Activated T-cell treated with anti-CD3 and anti-CD28 coated beads, Interleukin-2, amount 50 U/mL, for 4 hours (primary cell): ENCODE results near the gene ADCY2. TPM values are rescaled to one million over a fixed set of nuclear protein-coding genes. Genes with fewer than 3 reads are reported as not detected.

Source experiments
- ATAC-seq, 2 donors: fragments of 200-7000 bp; cut with Tn5 transposase; one replicate each; pipeline ENCODE4 v1.10.0; 2021
- DNase-seq: peaks from one replicate; pipeline ENCODE4 v3.0.0-alpha.2; 2020
- H3K27me3 Mint-ChIP-seq: one replicate; pipeline ENCODE4 v1.8.0; 2021; ENCODE audit warnings: low read depth, mixed read lengths
- H3K36me3 Mint-ChIP-seq: one replicate; pipeline ENCODE4 v1.8.0; 2022; ENCODE audit warnings: mixed read lengths; ENCODE audit not compliant: insufficient read depth
- H3K4me1 Mint-ChIP-seq: one replicate; pipeline ENCODE4 v1.8.0; 2021; ENCODE audit warnings: low read depth, mixed read lengths
- H3K4me3 Mint-ChIP-seq: one replicate; pipeline ENCODE4 v1.8.0; 2021; ENCODE audit warnings: mild to moderate bottlenecking, moderate library complexity, mixed read lengths
- H3K9me3 Mint-ChIP-seq: one replicate; pipeline ENCODE4 v1.8.0; 2021; ENCODE audit warnings: mixed read lengths
- total RNA-seq, 3 donors: library from RNA; stranded (reverse); gene quantifications; one replicate each; pipeline ENCODE4 v1.2.1, GENCODE V29; 2021

The ADCY2 gene
- under 1 TPM; 0.08 to 0.26 (median 0.11) TPM for total RNA-seq

- H3K36me3 Mint-ChIP-seq, result no peaks in the 10 kb centered on the region
- ATAC-seq (peak; percentile 43 to 57), DNase-seq (no peak)
- H3K4me1 Mint-ChIP-seq, result peaks cover 6% of the 10 kb centered on the region
- peaks cover 44% of the 10 kb centered on the region for H3K27me3 Mint-ChIP-seq
- no peaks in the 10 kb centered on the region for H3K9me3 Mint-ChIP-seq
- no peak within 1 kb of the TSS for H3K4me3 Mint-ChIP-seq
Observed at GRCh38 chr5:7395947-7396712, at the start of gene ADCY2. TSS of gene ADCY2 (plus strand) at chr5:7396138. CDS start at chr5:7396297, 159 bp downstream.

GRCh38 chr5:7347377-7347776, 48.6 kb upstream of the ADCY2 start:
- ATAC-seq (no peak), DNase-seq (no peak)
- no peaks in the 10 kb centered on the region for H3K4me1 Mint-ChIP-seq
- peaks cover 7% of the 10 kb centered on the region for H3K9me3 Mint-ChIP-seq
- no peaks in the 10 kb centered on the region for H3K36me3 Mint-ChIP-seq
- H3K27me3 Mint-ChIP-seq, result no peaks in the 10 kb centered on the region
- no peak overlapping the region for H3K4me3 Mint-ChIP-seq

GRCh38 chr5:7348168-7348854, 47.6 kb upstream of the ADCY2 start:
- H3K4me3 Mint-ChIP-seq, result no peak overlapping the region
- peaks cover 6% of the 10 kb centered on the region for H3K9me3 Mint-ChIP-seq
- DNase-seq, result no peak
- ATAC-seq, result no peak
- no peaks in the 10 kb centered on the region for H3K4me1 Mint-ChIP-seq
- H3K36me3 Mint-ChIP-seq, result no peaks in the 10 kb centered on the region
- no peaks in the 10 kb centered on the region for H3K27me3 Mint-ChIP-seq

- no peak overlapping the region for H3K4me3 Mint-ChIP-seq
- no peaks in the 10 kb centered on the region for H3K27me3 Mint-ChIP-seq
- DNase-seq (no peak), ATAC-seq (no peak)
- H3K4me1 Mint-ChIP-seq, result no peaks in the 10 kb centered on the region
- H3K36me3 Mint-ChIP-seq, result no peaks in the 10 kb centered on the region
- no peaks in the 10 kb centered on the region for H3K9me3 Mint-ChIP-seq
Observed at GRCh38 chr5:7361593-7361992, 34.3 kb upstream of the ADCY2 start.

- Mint-ChIP-seq H3K4me1 (no peaks in the 10 kb centered on the region), H3K27me3 (no peaks in the 10 kb centered on the region), H3K4me3 (no peak overlapping the region), H3K36me3 (no peaks in the 10 kb centered on the region), H3K9me3 (no peaks in the 10 kb centered on the region)
- ATAC-seq (no peak), DNase-seq (no peak)
Observed at GRCh38 chr5:7363067-7363677, 32.8 kb upstream of the ADCY2 start.

GRCh38 chr5:7364226-7364875, 31.6 kb upstream of the ADCY2 start:
- no peaks in the 10 kb centered on the region for H3K36me3 Mint-ChIP-seq
- ATAC-seq, result no peak

GRCh38 chr5:7367780-7368179, 28.2 kb upstream of the ADCY2 start:
- DNase-seq (no peak), ATAC-seq (no peak)
- H3K36me3 Mint-ChIP-seq, result no peaks in the 10 kb centered on the region
- H3K4me3 Mint-ChIP-seq, result no peak overlapping the region
- H3K9me3 Mint-ChIP-seq, result peaks cover 5% of the 10 kb centered on the region
- no peaks in the 10 kb centered on the region for H3K27me3 Mint-ChIP-seq
- H3K4me1 Mint-ChIP-seq, result no peaks in the 10 kb centered on the region

More at GRCh38 chr5:7364226-7364875, 31.6 kb upstream of the ADCY2 start:
- no peaks in the 10 kb centered on the region for H3K4me1 Mint-ChIP-seq
- no peaks in the 10 kb centered on the region for H3K27me3 Mint-ChIP-seq
- H3K4me3 Mint-ChIP-seq, result no peak overlapping the region
- DNase-seq, result no peak
- H3K9me3 Mint-ChIP-seq, result no peaks in the 10 kb centered on the region

- no peaks in the 10 kb centered on the region for H3K27me3 Mint-ChIP-seq
Observed at GRCh38 chr5:7372399-7372798, 23.5 kb upstream of the ADCY2 start.

GRCh38 chr5:7374186-7374585, 21.8 kb upstream of the ADCY2 start:
- H3K9me3 Mint-ChIP-seq, result peaks cover 5% of the 10 kb centered on the region
- ATAC-seq, result no peak

More at GRCh38 chr5:7372399-7372798, 23.5 kb upstream of the ADCY2 start:
- H3K4me3 Mint-ChIP-seq, result no peak overlapping the region
- DNase-seq (no peak), ATAC-seq (no peak)
- no peaks in the 10 kb centered on the region for H3K4me1 Mint-ChIP-seq
- H3K36me3 Mint-ChIP-seq, result no peaks in the 10 kb centered on the region
- H3K9me3 Mint-ChIP-seq, result peaks cover 5% of the 10 kb centered on the region

GRCh38 chr5:7375457-7375856, 20.5 kb upstream of the ADCY2 start:
- H3K27me3 Mint-ChIP-seq, result no peaks in the 10 kb centered on the region
- DNase-seq, result no peak
- H3K9me3 Mint-ChIP-seq, result no peaks in the 10 kb centered on the region
- H3K36me3 Mint-ChIP-seq, result no peaks in the 10 kb centered on the region
- H3K4me3 Mint-ChIP-seq, result no peak overlapping the region
- no peaks in the 10 kb centered on the region for H3K4me1 Mint-ChIP-seq
- ATAC-seq, result no peak

More at GRCh38 chr5:7374186-7374585, 21.8 kb upstream of the ADCY2 start:
- Mint-ChIP-seq H3K27me3 (no peaks in the 10 kb centered on the region), H3K36me3 (no peaks in the 10 kb centered on the region), H3K4me3 (no peak overlapping the region), H3K4me1 (no peaks in the 10 kb centered on the region)
- no peak for DNase-seq

GRCh38 chr5:7376871-7377270, 19.1 kb upstream of the ADCY2 start:
- Mint-ChIP-seq H3K4me3 (no peak overlapping the region), H3K27me3 (peaks cover 3% of the 10 kb centered on the region), H3K9me3 (no peaks in the 10 kb centered on the region), H3K36me3 (no peaks in the 10 kb centered on the region), H3K4me1 (no peaks in the 10 kb centered on the region)
- ATAC-seq (no peak), DNase-seq (no peak)

GRCh38 chr5:7377761-7378160, 18.2 kb upstream of the ADCY2 start:
- no peaks in the 10 kb centered on the region for H3K36me3 Mint-ChIP-seq
- H3K27me3 Mint-ChIP-seq, result peaks cover 3% of the 10 kb centered on the region
- no peaks in the 10 kb centered on the region for H3K4me1 Mint-ChIP-seq
- DNase-seq (no peak), ATAC-seq (no peak)
- H3K9me3 Mint-ChIP-seq, result no peaks in the 10 kb centered on the region
- H3K4me3 Mint-ChIP-seq, result no peak overlapping the region

GRCh38 chr5:7382588-7382987, 13.3 kb upstream of the ADCY2 start:
- Mint-ChIP-seq H3K27me3 (peaks cover 3% of the 10 kb centered on the region), H3K9me3 (no peaks in the 10 kb centered on the region), H3K36me3 (no peaks in the 10 kb centered on the region), H3K4me3 (no peak overlapping the region), H3K4me1 (no peaks in the 10 kb centered on the region)
- DNase-seq (no peak), ATAC-seq (no peak)

GRCh38 chr5:7385681-7386080, 10.3 kb upstream of the ADCY2 start:
- Mint-ChIP-seq H3K4me3 (no peak overlapping the region), H3K4me1 (no peaks in the 10 kb centered on the region), H3K27me3 (peaks cover 3% of the 10 kb centered on the region), H3K9me3 (no peaks in the 10 kb centered on the region), H3K36me3 (no peaks in the 10 kb centered on the region)
- DNase-seq, result no peak
- ATAC-seq, result no peak
